GM12874 (cell line): Measurements from ENCODE around the gene CA10.

Source experiments
- CTCF ChIP-seq: IDR thresholded peaks from 2 replicates; pipeline ENCODE4 v1.5.1; 2011; ENCODE audit warnings: low read depth, mild to moderate bottlenecking, control low read depth, low read length, moderate library complexity; ENCODE audit not compliant: insufficient read depth

CA10 gene

GRCh38 chr17:52158450-52159042, at the start of gene CA10:
TSS of gene CA10 (minus strand) at chr17:52158714.
- no peak for TF ChIP-seq CTCF

GRCh38 chr17:52207796-52208195, 49.3 kb upstream of the CA10 start:
- TF ChIP-seq CTCF = no peak

DNA sequence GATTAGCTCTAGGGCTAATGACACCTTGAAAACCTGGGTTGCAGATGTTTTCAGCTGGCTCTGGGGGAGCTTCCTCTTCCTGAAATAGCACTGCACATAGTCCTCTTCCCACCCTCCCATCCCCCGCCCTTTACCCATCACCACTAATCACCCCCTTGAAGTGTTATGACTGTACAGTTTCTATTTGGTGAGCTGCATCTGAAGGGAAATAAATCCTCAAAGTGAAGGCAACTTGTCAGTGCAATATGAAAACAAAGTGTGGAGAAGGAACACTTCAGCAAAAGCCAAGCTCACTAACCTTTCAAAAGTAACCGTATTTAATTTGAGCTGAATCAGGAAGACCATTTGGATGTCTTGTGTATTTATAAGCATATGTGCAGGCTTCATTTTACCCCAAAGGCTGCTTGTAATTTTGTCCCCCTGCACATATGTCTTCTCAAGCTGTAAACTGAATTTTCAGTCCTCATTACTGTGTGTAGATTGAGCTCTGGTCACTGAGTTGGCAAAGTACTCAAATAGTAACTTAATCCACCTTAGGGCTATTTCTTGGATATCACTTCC, 44.1 kb upstream of the CA10 start:
- TF ChIP-seq CTCF = no peak

DNA sequence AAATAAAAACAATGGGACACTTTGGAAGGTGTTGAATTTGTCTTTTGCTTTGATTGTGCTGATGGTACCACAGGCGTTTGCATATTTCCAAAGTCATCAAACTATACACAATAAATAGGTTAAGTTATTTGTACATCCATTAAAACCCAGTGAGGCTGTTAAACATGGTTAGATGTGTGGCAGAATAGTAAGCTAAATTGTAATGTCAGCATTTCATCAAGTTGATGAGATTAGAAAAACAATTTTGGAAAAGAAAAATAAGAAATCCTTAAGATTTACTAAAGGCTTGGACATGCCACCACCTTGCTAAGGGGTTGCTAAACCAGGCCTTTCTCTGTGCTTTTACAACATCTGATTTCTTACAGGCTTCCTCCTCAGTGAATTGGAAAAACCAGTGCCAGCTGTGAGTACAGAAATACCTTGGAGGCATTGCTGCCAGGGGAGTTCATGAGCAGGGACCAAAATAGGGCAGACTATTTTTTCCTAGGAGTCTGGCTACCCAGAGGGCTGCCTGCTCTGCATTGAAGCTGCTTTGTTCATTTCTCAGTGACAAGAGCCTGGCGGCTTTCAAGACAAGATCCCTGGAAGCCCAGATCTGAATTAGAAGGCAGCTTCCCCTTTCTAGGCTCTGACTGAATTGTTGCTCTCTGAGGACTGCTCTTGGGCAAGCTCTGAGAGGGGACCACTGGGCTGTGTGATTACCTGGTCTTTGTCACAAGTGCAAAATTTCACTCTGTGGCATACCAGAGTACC, 43.4 kb upstream of the CA10 start:
- no peak for TF ChIP-seq CTCF

GRCh38 chr17:52191491-52191890, 33.0 kb upstream of the CA10 start:
- no peak for TF ChIP-seq CTCF

- TF ChIP-seq CTCF = no peak
Measured at GRCh38 chr17:52181782-52182181, 23.3 kb upstream of the CA10 start.

DNA sequence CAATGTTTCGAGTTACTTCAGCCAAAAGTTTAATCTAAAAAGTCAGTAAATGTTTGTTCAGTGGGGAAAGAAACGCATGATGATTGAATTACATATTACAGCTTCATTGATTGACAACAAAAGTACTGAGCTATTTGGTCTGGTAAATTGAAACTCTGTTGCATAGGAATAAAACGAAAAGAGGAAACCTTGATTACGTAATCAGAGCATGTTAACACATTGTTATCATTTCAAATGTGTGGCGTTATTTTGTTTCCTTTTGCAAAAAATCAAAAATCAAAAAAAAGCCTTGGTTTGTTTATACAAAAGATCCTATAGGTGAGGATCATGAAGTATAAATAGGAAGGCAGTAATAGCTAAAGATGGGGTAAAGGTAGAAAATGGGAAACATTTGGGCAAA, 19.5 kb upstream of the CA10 start:
- TF ChIP-seq CTCF = no peak
